Ovary (tissue), 1 donor: Measurements from ENCODE around the gene SHLD1.

Experiments used
- EP300 ChIP-seq: sonication (generic); formaldehyde crosslinking; IDR thresholded peaks from one replicate; pipeline ENCODE4 v1.6.1; 2017; ENCODE audit warnings: antibody characterized with exemption
- POLR2A ChIP-seq: fragments of 450-650 bp; IDR thresholded peaks from one replicate; pipeline ENCODE4 v1.6.1; 2017; ENCODE audit warnings: antibody characterized with exemption, mild to moderate bottlenecking, moderate library complexity

GRCh38 chr20:5859608-5860007 lies 109.4 kb downstream of the SHLD1 start:
- TF ChIP-seq POLR2A (no peak), EP300 (no peak)
